GM04504 (cell line): ENCODE results near the gene IRF6.

Source experiments
- DNase-seq: peaks from one replicate; pipeline ENCODE4 v3.0.0-alpha.2; 2012; ENCODE audit warnings: low read depth

Gene IRF6

DNA sequence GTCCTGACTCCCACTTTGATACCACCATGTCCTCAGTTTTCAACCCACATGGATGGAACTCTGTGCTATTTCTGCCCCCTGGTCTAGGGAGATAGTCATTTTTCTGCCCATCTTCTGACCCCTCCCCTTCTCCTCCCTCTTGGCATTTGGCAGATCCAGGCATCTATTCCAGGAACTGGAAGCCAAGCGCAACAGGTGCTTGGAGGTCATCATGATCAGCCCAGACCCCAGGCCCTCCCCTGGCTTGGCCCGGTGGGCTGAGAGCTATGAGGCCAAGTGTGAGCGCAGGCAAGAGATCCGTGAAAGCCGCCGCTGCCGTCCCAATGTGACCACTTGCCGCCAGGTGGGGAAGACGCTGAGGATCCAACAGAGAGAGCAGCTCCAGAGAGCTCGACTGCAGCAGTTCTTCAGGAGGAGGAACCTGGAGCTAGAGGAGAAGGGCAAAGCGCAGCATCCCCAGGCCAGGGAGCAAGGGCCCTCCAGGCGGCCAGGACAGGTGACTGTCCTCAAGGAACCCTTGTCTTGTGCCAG lies 46.0 kb downstream of the IRF6 start:
- no peak for DNase-seq

DNA sequence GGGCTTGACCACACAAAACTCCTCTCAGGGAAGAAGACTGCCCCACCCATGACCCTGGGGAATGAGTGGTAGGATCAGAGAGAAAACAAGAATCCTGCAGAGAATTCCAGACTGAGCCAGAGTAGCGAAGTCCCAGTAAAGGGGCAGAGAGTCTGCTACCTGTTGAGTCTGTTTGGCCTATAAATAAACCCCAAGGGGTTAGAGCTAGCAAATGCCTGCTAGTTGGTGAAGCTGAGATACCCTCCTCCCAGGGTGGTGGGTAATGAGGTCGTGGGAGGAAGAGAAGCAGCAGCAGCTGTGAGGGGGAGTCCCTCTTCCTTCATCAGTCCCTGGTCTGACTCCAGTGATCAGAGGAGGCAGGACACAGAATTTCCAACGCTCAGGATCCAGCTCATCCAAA lies 47.5 kb downstream of the IRF6 start:
- DNase-seq, result no peak

DNA sequence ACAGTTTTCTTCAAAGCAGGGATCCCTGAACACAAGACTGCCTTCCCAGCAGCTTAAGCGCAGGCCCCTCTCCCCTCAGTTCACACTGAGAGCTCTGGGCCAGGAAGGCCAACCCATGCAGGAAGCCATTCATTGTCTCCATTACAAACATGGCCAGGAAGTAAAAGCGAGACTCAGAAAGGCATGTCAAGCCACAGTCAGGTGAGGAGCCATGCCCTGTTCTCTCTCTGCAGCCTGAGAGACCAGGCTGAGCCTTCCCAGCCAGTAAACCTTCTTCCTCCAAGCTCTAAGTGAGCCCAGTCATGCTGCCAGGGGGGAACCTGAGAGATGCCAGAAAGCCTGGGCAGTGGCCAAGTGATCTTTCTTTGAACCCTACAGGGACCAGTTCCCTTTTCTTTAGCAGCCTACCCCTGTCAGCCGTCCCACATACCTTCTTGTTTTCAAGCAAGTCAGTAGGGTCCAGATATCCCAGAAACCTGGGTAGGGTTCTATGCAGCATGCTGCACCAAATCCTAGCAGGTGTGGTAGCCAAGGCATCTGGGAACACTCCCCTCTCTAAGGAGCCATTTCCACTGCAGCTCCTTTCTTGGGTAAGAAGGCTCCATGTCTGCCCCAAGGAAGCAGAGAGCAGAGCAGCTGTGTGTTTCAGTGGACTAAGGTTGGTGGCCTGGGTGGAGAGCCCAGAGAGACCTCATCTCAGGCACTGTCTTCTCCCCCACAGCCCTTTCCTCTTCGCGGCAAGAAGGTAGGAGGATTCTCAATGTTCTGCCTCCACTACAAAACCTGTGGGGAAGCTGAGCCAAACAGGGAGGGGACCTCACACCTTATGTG lies 49.1 kb downstream of the IRF6 start:
- DNase-seq, result no peak

DNA sequence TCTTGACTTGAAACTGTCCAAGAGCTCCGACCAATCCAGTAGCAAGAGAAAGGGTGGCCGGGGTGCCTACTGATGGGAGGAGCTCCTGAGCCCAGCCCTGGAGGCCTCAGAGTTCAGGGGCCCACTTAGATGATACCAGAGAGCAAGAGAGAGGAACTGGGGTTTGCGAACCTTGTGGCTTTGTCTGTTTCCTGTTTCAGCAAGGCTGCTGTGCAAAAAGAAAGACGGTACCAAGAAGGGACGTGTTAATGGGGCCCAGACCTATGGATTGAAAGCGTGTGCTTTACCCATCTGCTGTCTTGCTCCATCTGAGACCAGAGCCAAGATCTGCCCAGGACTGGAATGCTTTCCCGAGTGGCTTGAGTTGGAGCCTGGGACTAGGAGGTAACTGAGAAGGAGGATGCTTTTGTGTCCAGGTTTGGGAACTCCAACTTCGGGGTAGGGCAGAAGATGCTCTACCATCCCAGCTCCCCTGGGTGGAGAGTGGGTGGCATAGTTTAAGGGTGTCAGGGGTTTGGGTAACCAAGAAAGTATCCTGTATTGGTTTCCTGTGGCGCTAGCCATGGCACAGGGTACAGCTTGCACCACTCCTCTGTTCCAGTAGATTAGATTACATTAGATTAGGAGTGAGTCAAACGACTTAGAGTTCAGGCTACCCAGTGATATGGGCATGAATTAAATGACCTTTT lies 49.9 kb downstream of the IRF6 start, which contains the start of gene TRAF3IP3:
Gene TRAF3IP3, plus strand, starts transcription at position 128 of the 689 bp plus-strand sequence. CDS start 3,987 bp downstream, outside the sequence.
- no peak for DNase-seq

DNA sequence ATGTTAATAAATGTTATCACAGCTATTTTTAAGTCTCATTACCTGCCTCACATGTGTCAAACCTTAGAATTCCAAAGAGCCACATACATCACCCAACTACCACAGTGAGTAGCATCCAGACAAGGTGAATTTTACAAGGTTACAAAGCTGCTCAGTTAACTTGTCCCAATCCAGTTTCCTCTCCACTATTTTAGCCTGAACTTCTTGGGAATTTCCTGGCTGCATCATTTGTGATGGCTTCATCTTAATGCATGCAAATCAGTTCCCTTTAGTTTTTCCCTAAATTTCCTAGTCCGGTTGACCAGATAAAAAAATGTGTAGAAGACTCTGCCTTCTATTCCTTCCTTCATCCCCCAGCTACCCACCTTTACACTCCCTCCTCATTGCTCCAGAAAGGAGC lies 50.7 kb downstream of the IRF6 start:
- no peak for DNase-seq

DNA sequence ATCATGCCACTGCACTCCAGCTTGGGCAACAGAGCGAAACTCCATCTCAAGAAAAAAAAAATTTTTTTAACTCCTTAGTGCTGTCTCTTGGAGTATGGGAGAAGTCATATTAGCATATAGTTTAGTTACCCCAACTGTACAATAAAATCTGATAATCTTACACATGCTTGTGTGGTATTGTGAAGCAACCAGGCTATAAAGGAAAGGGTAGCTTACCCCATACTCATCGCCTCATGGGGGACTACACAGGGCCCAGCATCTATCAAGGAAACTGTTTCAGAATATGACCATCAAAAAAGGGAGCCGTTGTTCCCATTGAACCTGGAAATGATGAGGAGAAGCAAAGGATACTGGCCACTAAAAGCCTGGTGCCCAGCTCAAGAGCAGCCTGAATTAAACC lies 53.1 kb downstream of the IRF6 start:
- no peak for DNase-seq

DNA sequence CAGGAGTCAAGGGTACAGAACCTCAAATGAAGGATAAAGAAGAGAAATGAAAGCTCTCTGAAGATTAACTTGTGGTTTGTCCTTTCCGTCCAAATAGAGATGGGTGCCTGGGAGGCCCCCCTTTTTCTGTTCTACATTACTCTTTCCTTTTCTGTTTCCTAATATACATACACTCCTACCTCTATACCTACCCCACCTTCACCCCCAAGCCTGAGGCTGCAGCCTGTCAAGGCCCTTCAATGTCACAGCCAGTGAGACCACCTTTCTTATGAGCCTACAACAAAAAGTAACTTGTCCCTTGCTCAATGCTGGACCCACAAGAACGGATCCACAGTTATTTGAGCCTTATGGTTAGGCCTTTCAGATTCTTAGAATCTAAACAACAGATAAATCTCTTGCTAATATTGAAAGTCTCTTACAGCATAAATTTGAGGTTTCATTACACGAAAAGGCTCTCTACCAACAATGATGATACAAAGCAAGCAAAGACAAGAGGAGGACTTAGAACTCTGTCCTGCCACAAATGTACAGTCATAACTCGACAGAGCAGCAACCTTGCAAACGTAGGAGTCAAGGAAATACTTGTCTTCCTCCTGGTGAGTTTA lies 54.2 kb downstream of the IRF6 start:
- DNase-seq, result no peak

DNA sequence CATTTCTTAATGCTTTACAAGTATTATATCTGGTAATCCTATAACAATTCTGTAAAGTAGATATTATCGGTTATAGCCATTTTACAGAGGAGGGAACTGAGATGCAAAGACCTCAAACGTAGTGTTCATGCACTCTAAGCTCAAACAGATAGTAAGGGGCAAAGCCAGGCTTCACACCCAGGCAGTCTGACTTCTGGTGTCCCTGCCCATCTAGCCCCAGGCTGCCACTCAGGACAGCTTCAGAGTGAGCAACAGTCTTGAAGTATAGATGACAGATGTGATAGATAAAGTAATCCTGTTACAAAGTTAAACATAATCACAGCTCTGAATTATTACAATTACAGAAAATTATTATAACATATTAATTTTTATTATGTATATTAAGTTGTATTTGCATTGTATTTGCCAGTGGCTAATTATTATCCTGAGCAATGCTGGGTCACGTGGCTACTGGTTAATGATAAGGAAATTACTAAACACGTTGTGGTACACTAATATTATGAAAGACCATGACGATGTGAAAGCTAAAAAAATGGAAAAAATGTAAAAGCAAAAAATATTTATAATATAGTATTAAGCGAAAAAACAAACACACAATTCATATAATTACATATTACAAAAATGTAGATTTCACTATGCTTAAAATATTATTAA lies 56.1 kb downstream of the IRF6 start:
- DNase-seq, result no peak

DNA sequence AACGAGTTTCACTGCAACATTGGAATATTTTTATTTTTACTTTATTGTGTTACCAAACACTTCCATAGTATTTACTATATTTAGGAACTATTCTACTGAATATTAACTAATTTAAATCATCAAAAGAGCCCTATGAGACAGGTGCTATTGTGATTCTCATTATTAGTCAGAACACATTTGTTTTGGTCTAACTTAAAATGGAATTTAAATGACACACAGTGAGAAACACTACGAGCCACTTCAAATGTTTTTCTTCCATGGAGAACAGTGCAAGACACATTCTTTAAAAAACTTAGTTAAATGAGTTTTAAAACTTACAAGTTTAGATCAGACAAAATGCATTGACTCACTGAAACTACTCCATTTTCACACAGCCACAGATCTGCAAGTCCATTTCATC lies 56.7 kb downstream of the IRF6 start:
- DNase-seq, result no peak

DNA sequence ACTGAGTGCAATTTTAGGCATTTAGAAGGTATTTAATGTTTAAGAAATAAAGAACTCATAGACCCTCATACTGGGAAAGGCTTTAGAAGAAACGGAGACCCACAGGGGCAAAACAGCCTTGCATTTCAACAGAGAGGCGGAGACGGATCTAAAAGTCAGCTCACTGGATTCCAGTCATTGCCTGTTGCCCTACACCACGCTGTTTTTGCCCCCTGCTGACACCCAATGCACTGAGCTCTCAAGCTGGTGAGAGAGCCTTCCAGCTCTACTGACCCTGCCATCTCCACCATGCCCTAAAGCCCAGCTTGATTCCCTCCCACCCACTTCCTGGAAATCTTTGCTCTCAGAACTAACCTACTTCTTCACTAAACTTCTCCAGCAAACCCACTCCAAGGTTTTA lies 57.3 kb downstream of the IRF6 start:
- no peak for DNase-seq

DNA sequence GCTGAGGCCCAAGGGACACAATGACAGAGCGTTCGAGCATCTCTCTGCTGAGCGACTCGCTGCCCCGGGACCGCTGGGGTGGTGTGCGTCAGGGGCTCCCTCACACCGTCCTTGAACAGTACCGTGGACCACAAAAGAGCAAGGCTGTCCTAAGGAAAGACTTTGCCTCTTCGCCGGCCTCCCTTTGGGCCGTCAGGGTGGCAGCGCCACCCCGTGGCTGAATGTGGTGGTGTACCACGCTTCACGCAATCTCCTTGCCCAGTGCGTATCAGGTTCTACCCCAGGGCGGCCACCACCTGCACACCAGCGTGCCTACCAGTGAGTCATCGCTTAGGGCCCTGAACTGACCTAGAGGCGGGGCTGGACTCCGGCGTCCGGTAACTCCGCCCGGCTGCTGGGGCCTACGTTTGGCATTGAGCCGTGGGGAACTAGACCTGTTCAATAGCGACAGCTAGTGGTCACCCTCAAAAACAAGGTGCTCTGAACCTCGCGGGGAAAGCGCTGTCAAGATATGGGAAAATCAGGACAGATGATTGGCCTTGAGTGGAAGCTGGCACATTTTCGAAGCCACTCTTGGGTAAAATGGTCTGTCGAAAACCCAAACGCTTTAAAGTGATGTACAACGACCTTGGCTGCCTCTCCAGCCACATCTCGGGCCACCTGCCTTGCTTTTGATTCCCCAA lies 58.2 kb downstream of the IRF6 start:
- DNase-seq, result peak; percentile 54

DNA sequence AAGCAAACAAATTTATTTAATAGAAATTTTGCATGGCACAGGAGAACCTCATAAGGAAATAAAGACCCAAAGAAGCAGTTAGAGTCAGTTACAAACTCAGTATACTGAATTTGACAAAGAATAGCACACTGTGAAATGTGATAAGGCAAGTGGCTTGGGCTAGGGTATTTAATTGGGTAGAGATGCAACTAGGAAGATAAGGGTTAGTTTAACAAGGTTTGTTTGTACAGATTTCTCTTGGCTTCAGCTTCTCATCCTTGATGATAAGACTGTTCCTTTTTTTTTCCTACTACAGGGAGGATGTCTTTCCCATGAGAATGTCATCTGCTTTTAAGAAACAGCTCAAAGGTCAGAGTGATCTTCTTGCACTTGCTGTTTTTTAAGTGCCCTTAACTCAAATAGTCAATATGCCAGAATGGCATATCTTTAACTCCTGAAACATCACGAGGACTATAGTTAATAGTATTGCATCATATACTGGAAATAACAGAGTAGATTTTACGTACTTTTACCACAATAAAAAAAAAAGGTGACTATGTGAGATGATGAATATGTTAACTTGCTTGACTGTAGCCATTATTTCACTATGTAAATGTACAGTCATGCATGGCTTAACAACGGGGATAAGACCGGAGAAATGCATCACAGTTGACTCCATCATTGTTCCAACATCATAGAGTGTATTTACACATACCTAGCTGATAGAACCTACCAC lies 59.3 kb downstream of the IRF6 start:
- no peak for DNase-seq

DNA sequence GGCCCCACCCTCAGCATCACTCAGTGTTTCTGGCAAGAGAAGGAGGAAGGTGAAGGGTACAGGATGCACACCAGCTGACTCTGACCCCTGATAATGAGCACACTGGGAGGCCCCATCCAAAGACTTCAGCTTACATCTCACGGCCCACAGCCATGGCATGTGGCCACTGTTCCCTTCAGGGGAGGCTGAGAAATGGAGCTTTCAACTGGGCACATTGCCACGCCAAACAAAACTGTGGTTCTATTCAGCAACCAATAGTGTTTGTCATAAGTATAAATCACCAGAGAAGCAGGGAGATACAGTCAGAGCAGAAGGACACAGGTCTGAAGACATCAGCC lies 62.8 kb downstream of the IRF6 start:
- DNase-seq, result no peak

DNA sequence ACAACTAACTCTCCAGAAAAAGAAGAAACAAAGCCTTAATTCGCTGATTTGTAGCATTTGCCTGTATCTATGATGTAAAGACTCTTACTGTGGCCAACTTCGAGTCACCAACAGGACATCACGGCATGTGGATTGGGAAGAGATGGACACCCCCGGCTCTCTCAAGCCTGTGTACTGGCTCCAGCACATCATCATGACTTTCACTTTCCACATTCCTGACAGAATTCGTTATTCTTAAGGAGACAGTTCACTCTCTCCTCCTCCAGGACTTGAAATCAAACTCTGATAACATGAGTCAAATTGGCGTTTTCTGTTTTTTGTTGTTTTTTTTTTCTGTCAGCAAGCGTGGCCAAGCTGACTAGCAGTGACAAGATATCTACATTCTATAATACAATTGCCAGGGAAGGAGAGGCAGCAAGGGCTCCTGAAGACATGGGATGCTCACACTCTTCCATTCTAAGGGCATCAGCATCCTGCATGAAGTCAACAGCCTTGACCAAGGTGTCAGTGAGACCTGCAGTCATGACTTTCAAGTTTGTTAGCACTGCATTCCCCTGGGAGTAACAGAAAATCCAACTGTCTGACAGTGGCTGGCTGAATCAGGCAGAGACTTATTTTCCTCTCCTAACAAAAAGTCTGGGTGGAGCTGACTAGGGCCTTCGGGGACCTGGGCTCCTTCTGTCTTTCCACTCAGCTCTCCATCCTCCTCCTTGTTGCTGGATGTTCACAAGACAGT lies 63.4 kb downstream of the IRF6 start:
- no peak for DNase-seq

DNA sequence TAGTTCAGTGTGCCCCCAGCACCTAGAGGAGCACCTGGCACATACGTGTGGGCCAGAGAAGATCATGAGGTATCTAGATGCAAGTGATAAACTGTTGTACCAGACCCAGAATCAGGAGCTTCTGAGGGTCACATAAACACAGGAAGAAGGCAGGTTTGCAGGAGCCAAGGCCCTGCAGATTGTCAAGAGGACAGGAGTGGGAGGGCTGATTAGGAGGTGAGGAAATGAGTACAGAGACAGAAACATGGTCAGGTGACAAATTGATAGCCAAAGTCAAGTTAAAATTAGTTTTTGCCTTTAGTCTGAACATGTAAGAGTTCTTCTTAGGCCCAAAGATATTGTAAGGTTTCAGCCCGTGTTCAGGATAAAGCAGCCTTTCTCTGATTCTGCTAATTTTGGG lies 64.1 kb downstream of the IRF6 start:
- DNase-seq, result no peak

DNA sequence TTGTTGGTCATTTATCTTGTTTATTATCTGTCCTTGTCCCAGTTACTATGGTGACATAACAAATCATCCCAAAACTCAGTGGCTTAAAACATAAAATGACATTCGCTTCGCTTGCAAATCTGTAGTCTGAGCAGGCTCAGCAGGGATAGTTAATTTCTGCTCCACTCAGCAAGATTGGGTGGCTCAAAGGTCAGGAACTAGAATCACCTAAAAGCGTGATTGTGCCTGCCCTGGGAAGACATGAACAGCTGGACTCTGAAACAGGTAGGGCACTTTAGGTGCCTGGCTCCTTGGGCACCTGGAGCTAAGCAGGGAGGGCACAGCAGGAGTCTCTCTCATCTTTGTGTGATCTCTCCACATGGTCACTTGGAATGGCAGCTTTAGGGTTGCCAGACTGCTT lies 64.7 kb downstream of the IRF6 start:
- no peak for DNase-seq

DNA sequence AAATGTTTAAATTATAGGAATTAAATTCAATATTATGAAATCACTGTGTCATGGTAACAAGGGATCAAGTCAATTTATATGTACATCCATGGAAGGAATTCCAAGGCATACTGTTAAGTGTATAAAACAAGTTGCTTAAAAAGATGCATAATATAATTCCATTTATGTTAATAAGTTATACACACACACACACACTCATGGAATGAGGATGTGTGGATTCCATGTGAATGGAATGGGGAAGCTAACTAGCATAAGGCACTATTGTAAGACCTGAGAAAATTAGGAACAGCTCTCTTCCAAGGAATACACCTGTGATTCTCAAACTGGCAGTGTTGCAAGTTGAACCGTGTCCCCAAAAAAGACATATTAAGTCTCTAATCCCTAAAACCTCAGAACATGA lies 67.7 kb downstream of the IRF6 start:
- DNase-seq, result no peak

DNA sequence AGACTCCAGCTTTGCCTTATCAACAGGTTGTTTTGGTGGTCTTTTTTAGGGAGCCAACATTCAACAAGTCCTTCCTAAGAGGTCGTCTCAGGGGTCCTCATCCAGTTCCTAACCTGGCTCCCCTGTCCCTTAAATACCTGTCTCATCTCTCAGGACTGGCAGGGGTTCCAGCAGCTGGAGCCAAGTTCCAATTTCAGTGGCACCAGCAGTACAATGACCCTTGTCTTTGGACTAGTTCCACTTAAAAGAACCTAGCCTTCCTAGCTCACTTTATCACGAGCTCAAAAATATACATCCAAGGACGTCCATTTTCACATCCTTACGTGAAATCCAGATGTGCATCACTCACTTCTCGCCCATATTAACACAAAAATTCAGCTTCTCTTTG lies 68.8 kb downstream of the IRF6 start:
- no peak for DNase-seq

DNA sequence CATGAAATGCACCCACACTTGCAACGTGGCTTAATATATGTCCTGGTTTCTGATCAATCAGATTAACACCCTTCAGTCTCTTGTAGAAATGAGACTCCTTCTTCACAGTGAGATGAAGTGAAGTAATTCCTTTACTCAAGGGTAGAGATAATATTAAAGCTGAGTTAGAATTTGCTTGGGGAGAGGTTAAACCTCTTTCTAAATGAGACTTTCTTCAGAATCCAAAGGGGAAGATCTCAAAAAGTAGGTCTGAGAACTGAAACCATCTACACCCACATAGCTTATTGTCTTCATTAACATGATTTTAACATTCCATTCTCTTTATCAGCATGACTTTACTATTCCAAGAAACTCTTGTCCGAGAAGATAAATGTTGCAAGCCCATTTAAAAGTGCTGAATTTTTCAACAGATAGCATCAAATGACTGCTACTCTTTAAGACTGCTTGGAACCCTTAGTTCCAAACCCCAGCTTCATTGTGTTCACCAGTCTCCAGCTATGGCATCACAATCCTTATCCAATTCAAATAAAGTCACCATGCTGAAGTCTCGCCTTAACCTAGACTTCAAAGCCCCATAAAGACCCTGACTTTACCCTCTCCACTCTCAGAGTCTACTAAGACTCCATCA lies 69.3 kb downstream of the IRF6 start:
- DNase-seq, result no peak
